ENCODE results near the gene PAX3. TPM values are rescaled to one million over a fixed set of nuclear protein-coding genes. Genes with fewer than 3 reads are reported as not detected.

The PAX3 gene
- total and polyA plus RNA-seq, 4 donors: not detected

GRCh38 chr2:222304737-222305515 is 6.1 kb upstream of the PAX3 start:
- no peak for ATAC-seq (ENCODE audit: insufficient read depth, low FRiP score)
- Histone ChIP-seq H3K9me3 (ENCODE audit: control insufficient read depth in 4 of 4, insufficient read depth in 3 of 4, low read length in 3 of 4) (peaks cover 0 to 21% (median 0%) of the 10 kb centered on the region in 4 donors), H3K27me3 (ENCODE audit: control insufficient read depth in 3 of 3, insufficient read depth in 3 of 3, low read length in 2 of 3) (peaks cover 36 to 100% (median 97%) of the 10 kb centered on the region in 3 donors), H3K4me3 (peak overlapping the region; percentile 25), H3K27ac (ENCODE audit: low read depth in 1 of 2, low read length in 1 of 2) (no peak overlapping the region), H3K36me3 (ENCODE audit: control insufficient read depth in 4 of 4, insufficient read depth in 4 of 4, low read length in 4 of 4) (no peaks in the 10 kb centered on the region), H3K4me1 (ENCODE audit: control insufficient read depth in 5 of 5, insufficient read depth in 5 of 5, low read length in 5 of 5) (peaks cover 0 to 19% (median 0%) of the 10 kb centered on the region in 5 donors), H3K9ac (ENCODE audit: insufficient read depth in 1 of 2, low read length in 2 of 2) (no peak overlapping the region)
- no peak for TF ChIP-seq CTCF (IDR thresholded peaks at IDR 0.05; ENCODE audit: control extremely low read depth, extremely low read depth)
- peak in 1 of 3 donors; percentile 18 for DNase-seq
- 4 to 7% methylated on average over 39 of the region's 39 CpGs for WGBS, 2 donors

- 7 to 11% methylated on average over 38 of the region's 38 CpGs for WGBS, 2 donors
- H3K9ac ChIP-seq (ENCODE audit: insufficient read depth in 1 of 2, low read length in 2 of 2): no peak overlapping the region
- DNase-seq (no peak), ATAC-seq (ENCODE audit: insufficient read depth, low FRiP score) (no peak)
- H3K27ac ChIP-seq (ENCODE audit: low read depth in 1 of 2, low read length in 1 of 2): no peak overlapping the region
- no peaks in the 10 kb centered on the region for H3K36me3 ChIP-seq (ENCODE audit: control insufficient read depth in 4 of 4, insufficient read depth in 4 of 4, low read length in 4 of 4)
- TF ChIP-seq CTCF (IDR thresholded peaks at IDR 0.05; ENCODE audit: control extremely low read depth, extremely low read depth): no peak
- peaks cover 0 to 25% (median 0%) of the 10 kb centered on the region in 4 donors for H3K9me3 ChIP-seq (ENCODE audit: control insufficient read depth in 4 of 4, insufficient read depth in 3 of 4, low read length in 3 of 4)
- peaks cover 0 to 22% (median 2%) of the 10 kb centered on the region in 5 donors for H3K4me1 ChIP-seq (ENCODE audit: control insufficient read depth in 5 of 5, insufficient read depth in 5 of 5, low read length in 5 of 5)
- peaks cover 36 to 100% (median 97%) of the 10 kb centered on the region in 3 donors for H3K27me3 ChIP-seq (ENCODE audit: control insufficient read depth in 3 of 3, insufficient read depth in 3 of 3, low read length in 2 of 3)
- no peak overlapping the region for H3K4me3 ChIP-seq
These were observed 5.3 kb upstream of the PAX3 start for GRCh38 chr2:222303828-222304736.

GRCh38 chr2:222303045-222303827 is 4.4 kb upstream of the PAX3 start:
- Histone ChIP-seq H3K4me1 (ENCODE audit: control insufficient read depth in 5 of 5, insufficient read depth in 5 of 5, low read length in 5 of 5) (peaks cover 0 to 25% (median 8%) of the 10 kb centered on the region in 5 donors), H3K36me3 (ENCODE audit: control insufficient read depth in 4 of 4, insufficient read depth in 4 of 4, low read length in 4 of 4) (no peaks in the 10 kb centered on the region), H3K27me3 (ENCODE audit: control insufficient read depth in 3 of 3, insufficient read depth in 3 of 3, low read length in 2 of 3) (peaks cover 35 to 100% (median 95%) of the 10 kb centered on the region in 3 donors), H3K9ac (ENCODE audit: insufficient read depth in 1 of 2, low read length in 2 of 2) (no peak overlapping the region), H3K9me3 (ENCODE audit: control insufficient read depth in 4 of 4, insufficient read depth in 3 of 4, low read length in 3 of 4) (peaks cover 0 to 23% (median 0%) of the 10 kb centered on the region in 4 donors), H3K4me3 (no peak overlapping the region), H3K27ac (ENCODE audit: low read depth in 1 of 2, low read length in 1 of 2) (no peak overlapping the region)
- ATAC-seq (ENCODE audit: insufficient read depth, low FRiP score): no peak
- 13 to 15% methylated on average over 24 of the region's 24 CpGs for whole genome bisulfite sequencing, 2 donors
- TF ChIP-seq CTCF (IDR thresholded peaks at IDR 0.05; ENCODE audit: control extremely low read depth, extremely low read depth): no peak
- no peak for DNase-seq
